Caki2 (cell line): ENCODE measurements around the gene ST13. TPM values are rescaled to one million over a fixed set of nuclear protein-coding genes. Genes with fewer than 3 reads are reported as not detected.
"Not testable (repeated sequence)": the region's sequence is repeated elsewhere in the genome, so short reads cannot be mapped to it uniquely, and the experiment has no call there.

ENCODE experiments used
- DNase-seq: peaks from one replicate; pipeline ENCODE4 v3.0.0-alpha.2; 2015; ENCODE audit warnings: low read depth
- in situ Hi-C: cut with HindIII; loops from 2 replicates; pipeline ENCODE4 v1.10.0; 2016; ENCODE audit warnings: low sequenced_read_pairs, low pct_unique_long_range_greater_than_20kb, mixed read lengths
- total RNA-seq: library from RNA; depleted of rRNA; stranded (reverse); fragments of >200 nt; shearing (Covaris generic); gene quantifications from 2 replicates; pipeline ENCODE4 v1.2.3, GENCODE V29; 2014; ENCODE audit warnings: low replicate concordance

The ST13 gene
- total RNA-seq, 1 experiment from 2014 or later = 265 TPM

GRCh38 chr22:40853961-40854360, 2.5 kb downstream of the ST13 start:
- in situ Hi-C loops = no loop called here
- DNase-seq = no peak

- in situ Hi-C loops = no loop called here
- DNase-seq = no peak
Observed at GRCh38 chr22:40853333-40853732, 3.1 kb downstream of the ST13 start.

GRCh38 chr22:40845816-40846215, 10.6 kb downstream of the ST13 start:
- in situ Hi-C loops, DNase-seq: not testable (repeated sequence)

GRCh38 chr22:40844951-40845350, 11.5 kb downstream of the ST13 start:
- DNase-seq = no peak
- in situ Hi-C loops = no loop called here

- in situ Hi-C loops = no loop called here
- DNase-seq = no peak
Observed at GRCh38 chr22:40838486-40838885, 18.0 kb downstream of the ST13 start.

GRCh38 chr22:40834619-40835018, 21.8 kb downstream of the ST13 start:
- in situ Hi-C loops = no loop called here
- no peak for DNase-seq

- DNase-seq = no peak
- in situ Hi-C loops = no loop called here
Observed at GRCh38 chr22:40829131-40829530, 27.3 kb downstream of the ST13 start.

GRCh38 chr22:40826984-40827741, 29.3 kb downstream of the ST13 start:
- in situ Hi-C loops = no loop called here

GRCh38 chr22:40826292-40826691, 30.1 kb downstream of the ST13 start:
- DNase-seq, in situ Hi-C loops: not testable (repeated sequence)

More at GRCh38 chr22:40826984-40827741, 29.3 kb downstream of the ST13 start:
- peak; percentile 51 for DNase-seq

GRCh38 chr22:40823426-40823825, 33.0 kb downstream of the ST13 start:
- DNase-seq = no peak
- in situ Hi-C loops = no loop called here

GRCh38 chr22:40819599-40820140, 36.8 kb downstream of the ST13 start:
- in situ Hi-C loops = no loop called here
- no peak for DNase-seq

GRCh38 chr22:40818747-40819598, 37.5 kb downstream of the ST13 start, which contains the start of gene SLC25A17:
SLC25A17 (minus strand) TSS chr22:40819346; CDS start chr22:40819248, 98 bp downstream.
- DNase-seq = peak; percentile 69
- in situ Hi-C loops = no loop called here

GRCh38 chr22:40818192-40818746, 38.2 kb downstream of the ST13 start:
- no peak for DNase-seq
- in situ Hi-C loops = no loop called here

- in situ Hi-C loops = no loop called here
- DNase-seq = no peak
Observed at GRCh38 chr22:40817737-40818136, 38.7 kb downstream of the ST13 start.

- DNase-seq = no peak
- in situ Hi-C loops = no loop called here
Observed at GRCh38 chr22:40813912-40814315, 42.5 kb downstream of the ST13 start.

- in situ Hi-C loops = no loop called here
- DNase-seq = no peak
Observed at GRCh38 chr22:40808018-40808841, 48.2 kb downstream of the ST13 start.

GRCh38 chr22:40806711-40807110, 49.7 kb downstream of the ST13 start:
- in situ Hi-C loops = no loop called here
- DNase-seq = no peak

- no peak for DNase-seq
- in situ Hi-C loops = no loop called here
Observed at GRCh38 chr22:40805699-40806203, 50.7 kb downstream of the ST13 start.
